ENCODE measurements around the gene SDC1.

DNA sequence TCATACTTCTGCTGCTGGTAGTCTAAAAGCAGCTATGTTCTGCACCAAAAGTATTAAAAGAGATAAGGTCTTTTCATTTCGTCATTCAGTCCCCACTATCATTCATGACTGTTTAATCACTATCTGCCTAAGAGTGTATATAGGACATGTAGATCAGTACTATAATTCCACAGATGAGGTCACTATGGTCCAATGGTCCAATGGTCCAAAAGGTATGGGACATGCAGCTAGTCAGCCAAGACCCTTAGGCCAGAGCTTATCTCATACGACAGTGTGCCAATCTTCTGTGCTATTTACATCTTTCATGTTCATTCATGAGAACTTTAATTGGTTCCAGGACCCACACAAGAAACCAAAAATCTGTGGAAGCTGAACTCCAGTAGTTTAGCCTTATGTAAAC, 42.6 kb upstream of the SDC1 start:
- TF ChIP-seq, protein P1, sequence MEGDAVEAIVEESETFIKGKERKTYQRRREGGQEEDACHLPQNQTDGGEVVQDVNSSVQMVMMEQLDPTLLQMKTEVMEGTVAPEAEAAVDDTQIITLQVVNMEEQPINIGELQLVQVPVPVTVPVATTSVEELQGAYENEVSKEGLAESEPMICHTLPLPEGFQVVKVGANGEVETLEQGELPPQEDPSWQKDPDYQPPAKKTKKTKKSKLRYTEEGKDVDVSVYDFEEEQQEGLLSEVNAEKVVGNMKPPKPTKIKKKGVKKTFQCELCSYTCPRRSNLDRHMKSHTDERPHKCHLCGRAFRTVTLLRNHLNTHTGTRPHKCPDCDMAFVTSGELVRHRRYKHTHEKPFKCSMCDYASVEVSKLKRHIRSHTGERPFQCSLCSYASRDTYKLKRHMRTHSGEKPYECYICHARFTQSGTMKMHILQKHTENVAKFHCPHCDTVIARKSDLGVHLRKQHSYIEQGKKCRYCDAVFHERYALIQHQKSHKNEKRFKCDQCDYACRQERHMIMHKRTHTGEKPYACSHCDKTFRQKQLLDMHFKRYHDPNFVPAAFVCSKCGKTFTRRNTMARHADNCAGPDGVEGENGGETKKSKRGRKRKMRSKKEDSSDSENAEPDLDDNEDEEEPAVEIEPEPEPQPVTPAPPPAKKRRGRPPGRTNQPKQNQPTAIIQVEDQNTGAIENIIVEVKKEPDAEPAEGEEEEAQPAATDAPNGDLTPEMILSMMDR (IDR thresholded peaks at IDR 0.05): no peak
- no peak for TF ChIP-seq POLR2A (IDR thresholded peaks at IDR 0.05)

Measured in right lobe of liver (tissue), 4 donors.